ENCODE data around the gene SNRPA.

- TF ChIP-seq EZH2phosphoT487 (IDR thresholded peaks at IDR 0.05; ENCODE audit: low read depth, severe bottlenecking, unreplicated experiment): no peak
- TF ChIP-seq, protein P1, sequence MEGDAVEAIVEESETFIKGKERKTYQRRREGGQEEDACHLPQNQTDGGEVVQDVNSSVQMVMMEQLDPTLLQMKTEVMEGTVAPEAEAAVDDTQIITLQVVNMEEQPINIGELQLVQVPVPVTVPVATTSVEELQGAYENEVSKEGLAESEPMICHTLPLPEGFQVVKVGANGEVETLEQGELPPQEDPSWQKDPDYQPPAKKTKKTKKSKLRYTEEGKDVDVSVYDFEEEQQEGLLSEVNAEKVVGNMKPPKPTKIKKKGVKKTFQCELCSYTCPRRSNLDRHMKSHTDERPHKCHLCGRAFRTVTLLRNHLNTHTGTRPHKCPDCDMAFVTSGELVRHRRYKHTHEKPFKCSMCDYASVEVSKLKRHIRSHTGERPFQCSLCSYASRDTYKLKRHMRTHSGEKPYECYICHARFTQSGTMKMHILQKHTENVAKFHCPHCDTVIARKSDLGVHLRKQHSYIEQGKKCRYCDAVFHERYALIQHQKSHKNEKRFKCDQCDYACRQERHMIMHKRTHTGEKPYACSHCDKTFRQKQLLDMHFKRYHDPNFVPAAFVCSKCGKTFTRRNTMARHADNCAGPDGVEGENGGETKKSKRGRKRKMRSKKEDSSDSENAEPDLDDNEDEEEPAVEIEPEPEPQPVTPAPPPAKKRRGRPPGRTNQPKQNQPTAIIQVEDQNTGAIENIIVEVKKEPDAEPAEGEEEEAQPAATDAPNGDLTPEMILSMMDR (IDR thresholded peaks at IDR 0.05; ENCODE audit: poor library complexity): peak; percentile 13
Measured at GRCh38 chr19:40744554-40745401, 6.2 kb upstream of the SNRPA start.
